Gastroesophageal sphincter (tissue), 4 donors: ENCODE data around the gene NTHL1. TPM values are rescaled to one million over a fixed set of nuclear protein-coding genes. Genes with fewer than 3 reads are reported as not detected.

ENCODE experiments used
- ATAC-seq: fragments of 150-250 bp; one replicate; pipeline ENCODE4 v1.9.1; 2016; ENCODE audit warnings: mild to moderate bottlenecking, moderate library complexity
- H3K27ac ChIP-seq, 4 donors: fragments of 200-600 bp; sonication (generic) in 3 of 4; 1 replicate in 3 of 4; 2 replicates in 1 of 4; pipeline ENCODE4 v1.5.1; 2016 to 2019
- H3K27me3 ChIP-seq: fragments of 200-600 bp; sonication (generic); one replicate; pipeline ENCODE4 v1.5.1; 2019
- H3K36me3 ChIP-seq, 2 donors: fragments of 200-600 bp; sonication (generic); one replicate each; pipeline ENCODE4 v1.5.1; 2019; ENCODE audit warnings: control low read depth in 1 of 2
- H3K4me1 ChIP-seq, 3 donors: fragments of 200-600 bp; sonication (generic); 1 replicate in 2 of 3; 2 replicates in 1 of 3; pipeline ENCODE4 v1.5.1; 2016 to 2019; ENCODE audit warnings: control low read depth in 2 of 3
- H3K4me3 ChIP-seq, 2 donors: fragments of 200-600 bp; sonication (generic); one replicate each; pipeline ENCODE4 v1.5.1; 2019; ENCODE audit warnings: mild to moderate bottlenecking in 1 of 2, moderate library complexity in 1 of 2
- H3K9me3 ChIP-seq, 3 donors: fragments of 200-600 bp; sonication (generic); one replicate each; pipeline ENCODE4 v1.5.1; 2017 to 2019; ENCODE audit warnings: control low read depth in 2 of 3
- EP300 ChIP-seq: sonication (generic); formaldehyde crosslinking; IDR thresholded peaks from one replicate; pipeline ENCODE4 v1.6.1; 2017; ENCODE audit warnings: antibody characterized with exemption, mild to moderate bottlenecking
- POLR2A ChIP-seq, 2 donors: fragments of 450-650 bp; IDR thresholded peaks; one replicate each; pipeline ENCODE4 v1.6.1; 2017; ENCODE audit warnings: antibody characterized with exemption in 2 of 2, mild to moderate bottlenecking in 2 of 2, moderate library complexity in 1 of 2
- POLR2AphosphoS5 ChIP-seq: sonication (generic); formaldehyde crosslinking; IDR thresholded peaks from one replicate; pipeline ENCODE4 v1.6.1; 2017; ENCODE audit warnings: antibody characterized with exemption
- WGBS, 2 donors: methylation state at CpG; one replicate each; pipeline ENCODE4 v1.1.5; 2018; ENCODE audit warnings: low coverage in 1 of 2; 5-methylcytosine and 5-hydroxymethylcytosine counted together
- total RNA-seq, 4 donors: library from RNA; depleted of rRNA; stranded (reverse); fragments of >200 nt; gene quantifications; one replicate each; pipeline ENCODE4 v1.1.0, GENCODE V29; 2016
- TF ChIP-seq, protein P1 (sequence below), 4 experiments: fragments of 200-600 bp in 2 of 4; fragments of 450-650 bp in 2 of 4; sonication (generic) in 1 of 4; IDR thresholded peaks; one replicate each; pipeline ENCODE4 v1.5.1; 2017 to 2019; ENCODE audit warnings: antibody characterized with exemption in 4 of 4, mild to moderate bottlenecking in 2 of 4, moderate library complexity in 2 of 4

The NTHL1 gene
- total RNA-seq, 4 donors from 2014 or later = 18.4 to 25.4 (median 21.6) TPM

GRCh38 chr16:2087748-2088631 is 40.4 kb upstream of the NTHL1 start:
- no peak for ATAC-seq
- Histone ChIP-seq H3K27me3 (no peaks in the 10 kb centered on the region), H3K9me3 (no peaks in the 10 kb centered on the region), H3K4me1 (peaks cover 0 to 29% (median 13%) of the 10 kb centered on the region in 3 donors), H3K36me3 (peaks cover 0 to 99% of the 10 kb centered on the region in 2 donors), H3K4me3 (no peak overlapping the region), H3K27ac (no peak overlapping the region)
- WGBS, 2 donors = 75% methylated on average over 5 of the region's 41 CpGs; no CpG with 5 or more reads in 1 of the 2 donors
- TF ChIP-seq POLR2A (IDR thresholded peaks at IDR 0.05) (no peak), POLR2AphosphoS5 (no peak), EP300 (no peak)
- TF ChIP-seq, protein P1, sequence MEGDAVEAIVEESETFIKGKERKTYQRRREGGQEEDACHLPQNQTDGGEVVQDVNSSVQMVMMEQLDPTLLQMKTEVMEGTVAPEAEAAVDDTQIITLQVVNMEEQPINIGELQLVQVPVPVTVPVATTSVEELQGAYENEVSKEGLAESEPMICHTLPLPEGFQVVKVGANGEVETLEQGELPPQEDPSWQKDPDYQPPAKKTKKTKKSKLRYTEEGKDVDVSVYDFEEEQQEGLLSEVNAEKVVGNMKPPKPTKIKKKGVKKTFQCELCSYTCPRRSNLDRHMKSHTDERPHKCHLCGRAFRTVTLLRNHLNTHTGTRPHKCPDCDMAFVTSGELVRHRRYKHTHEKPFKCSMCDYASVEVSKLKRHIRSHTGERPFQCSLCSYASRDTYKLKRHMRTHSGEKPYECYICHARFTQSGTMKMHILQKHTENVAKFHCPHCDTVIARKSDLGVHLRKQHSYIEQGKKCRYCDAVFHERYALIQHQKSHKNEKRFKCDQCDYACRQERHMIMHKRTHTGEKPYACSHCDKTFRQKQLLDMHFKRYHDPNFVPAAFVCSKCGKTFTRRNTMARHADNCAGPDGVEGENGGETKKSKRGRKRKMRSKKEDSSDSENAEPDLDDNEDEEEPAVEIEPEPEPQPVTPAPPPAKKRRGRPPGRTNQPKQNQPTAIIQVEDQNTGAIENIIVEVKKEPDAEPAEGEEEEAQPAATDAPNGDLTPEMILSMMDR (IDR thresholded peaks at IDR 0.05) = no peak

GRCh38 chr16:2086812-2087747 is 39.4 kb upstream of the NTHL1 start:
- no peak for ATAC-seq

GRCh38 chr16:2086106-2086742 is 38.6 kb upstream of the NTHL1 start:
- peak overlapping the region in 3 of 4 donors; percentile 24 to 53 (median 50) for H3K27ac ChIP-seq
- no CpG with 5 or more reads among the region's 27 CpGs for WGBS, 2 donors

More at GRCh38 chr16:2086812-2087747, 39.4 kb upstream of the NTHL1 start:
- no peaks in the 10 kb centered on the region for H3K9me3 ChIP-seq
- H3K27ac ChIP-seq = peak overlapping the region in 2 of 4 donors; percentile 50 to 53
- WGBS, 2 donors = 86% methylated on average over 9 of the region's 30 CpGs; no CpG with 5 or more reads in 1 of the 2 donors
- TF ChIP-seq, protein P1 (IDR thresholded peaks at IDR 0.05) = no peak
- TF ChIP-seq POLR2AphosphoS5 (peak; percentile 4), POLR2A (IDR thresholded peaks at IDR 0.05) (no peak), EP300 (no peak)
- H3K4me1 ChIP-seq = peaks cover 0 to 29% (median 17%) of the 10 kb centered on the region in 3 donors
- H3K36me3 ChIP-seq = peaks cover 0 to 99% of the 10 kb centered on the region in 2 donors
- no peaks in the 10 kb centered on the region for H3K27me3 ChIP-seq
- H3K4me3 ChIP-seq = no peak overlapping the region

GRCh38 chr16:2085669-2086068 is 38.0 kb upstream of the NTHL1 start:
- Histone ChIP-seq H3K4me3 (no peak overlapping the region), H3K27me3 (no peaks in the 10 kb centered on the region), H3K36me3 (peaks cover 0 to 100% of the 10 kb centered on the region in 2 donors), H3K4me1 (peaks cover 0 to 30% (median 11%) of the 10 kb centered on the region in 3 donors), H3K27ac (peak overlapping the region in 3 of 4 donors; percentile 24 to 53 (median 50)), H3K9me3 (no peaks in the 10 kb centered on the region)
- no CpG with 5 or more reads among the region's 14 CpGs for WGBS, 2 donors
- TF ChIP-seq, protein P1 (IDR thresholded peaks at IDR 0.05) = no peak
- TF ChIP-seq POLR2AphosphoS5 = no peak
- TF ChIP-seq EP300 = no peak
- TF ChIP-seq POLR2A (IDR thresholded peaks at IDR 0.05) = no peak
- ATAC-seq = no peak

More at GRCh38 chr16:2086106-2086742, 38.6 kb upstream of the NTHL1 start:
- Histone ChIP-seq H3K27me3 (no peaks in the 10 kb centered on the region), H3K4me1 (peaks cover 0 to 29% (median 11%) of the 10 kb centered on the region in 3 donors), H3K4me3 (no peak overlapping the region), H3K9me3 (no peaks in the 10 kb centered on the region), H3K36me3 (peaks cover 0 to 99% of the 10 kb centered on the region in 2 donors)
- no peak for ATAC-seq
- peak; percentile 21 for TF ChIP-seq POLR2AphosphoS5
- TF ChIP-seq, protein P1 (IDR thresholded peaks at IDR 0.05) = no peak
